NCI-H69 (cell line): ENCODE results near the gene PSPN.

Experiments used
- DNase-seq: peaks from one replicate; lab custom pipeline; 2025; lab: John Stamatoyannopoulos, UW

PSPN gene, protein sequence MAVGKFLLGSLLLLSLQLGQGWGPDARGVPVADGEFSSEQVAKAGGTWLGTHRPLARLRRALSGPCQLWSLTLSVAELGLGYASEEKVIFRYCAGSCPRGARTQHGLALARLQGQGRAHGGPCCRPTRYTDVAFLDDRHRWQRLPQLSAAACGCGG

DNA sequence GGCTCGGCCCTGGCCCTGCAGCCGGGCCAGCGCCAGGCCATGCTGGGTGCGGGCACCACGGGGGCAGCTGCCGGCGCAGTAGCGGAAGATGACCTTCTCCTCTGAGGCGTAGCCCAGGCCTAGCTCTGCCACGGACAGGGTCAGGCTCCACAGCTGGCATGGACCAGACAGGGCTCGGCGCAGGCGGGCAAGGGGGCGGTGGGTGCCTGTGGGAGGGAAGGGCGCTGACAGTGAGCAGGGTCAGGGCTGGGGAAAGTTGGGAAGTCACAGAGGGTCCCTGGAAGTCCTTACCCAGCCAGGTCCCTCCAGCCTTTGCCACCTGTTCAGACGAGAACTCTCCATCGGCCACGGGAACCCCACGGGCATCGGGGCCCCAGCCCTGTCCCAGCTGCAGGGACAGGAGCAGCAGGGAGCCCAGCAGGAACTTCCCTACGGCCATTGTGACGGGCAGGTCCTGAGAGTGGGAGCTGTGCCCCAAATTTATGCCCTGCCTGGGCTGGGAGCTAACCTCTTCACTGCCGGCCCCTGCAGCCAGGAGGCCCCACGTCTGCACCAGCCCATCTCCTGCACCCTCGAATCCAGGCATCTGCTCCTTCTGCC lies at the start of gene PSPN:
TSS of gene PSPN (minus strand) at position 523 of the 600 bp plus-strand sequence. CDS start at position 439, 84 bp downstream.
- DNase-seq = no peak

DNA sequence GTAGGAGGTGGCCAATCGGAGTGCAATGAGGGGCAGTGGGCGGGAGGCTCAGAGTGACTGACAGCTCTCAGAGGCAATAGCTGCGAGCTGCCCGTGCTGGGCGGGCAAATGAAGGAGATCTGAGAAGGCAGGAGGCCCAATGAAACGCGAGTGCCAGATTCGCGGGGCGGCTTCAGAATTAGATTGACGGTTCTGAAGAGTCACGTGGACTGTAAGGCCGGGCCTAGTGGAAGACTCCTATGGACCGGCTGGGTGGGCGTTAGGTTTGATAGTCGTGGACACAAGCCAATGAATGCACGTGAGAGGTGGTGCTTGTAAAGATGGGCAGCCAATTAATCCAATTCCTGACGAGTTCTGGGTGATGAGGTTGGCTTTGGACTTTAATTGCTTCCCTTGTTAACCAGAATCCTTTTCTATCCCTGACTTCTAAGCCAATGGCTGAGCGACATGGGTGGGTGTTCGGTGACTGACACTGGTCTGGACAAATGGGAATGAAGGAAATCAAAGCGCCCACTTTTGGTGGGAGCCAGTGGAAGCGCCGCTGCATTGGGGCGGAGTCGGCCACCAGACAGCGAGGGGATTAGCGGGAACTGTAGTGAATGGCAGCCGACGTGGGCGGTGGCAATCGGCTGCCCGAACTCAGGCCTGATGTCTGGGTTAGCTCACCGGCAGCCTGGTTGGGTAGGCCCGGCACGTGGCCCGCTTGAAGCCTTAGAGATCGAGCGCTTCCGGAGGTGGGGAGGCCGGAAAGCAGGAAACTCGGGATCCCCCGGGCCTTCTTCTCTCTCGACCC lies 49.4 kb upstream of the PSPN start:
- peak; percentile 100 for DNase-seq

DNA sequence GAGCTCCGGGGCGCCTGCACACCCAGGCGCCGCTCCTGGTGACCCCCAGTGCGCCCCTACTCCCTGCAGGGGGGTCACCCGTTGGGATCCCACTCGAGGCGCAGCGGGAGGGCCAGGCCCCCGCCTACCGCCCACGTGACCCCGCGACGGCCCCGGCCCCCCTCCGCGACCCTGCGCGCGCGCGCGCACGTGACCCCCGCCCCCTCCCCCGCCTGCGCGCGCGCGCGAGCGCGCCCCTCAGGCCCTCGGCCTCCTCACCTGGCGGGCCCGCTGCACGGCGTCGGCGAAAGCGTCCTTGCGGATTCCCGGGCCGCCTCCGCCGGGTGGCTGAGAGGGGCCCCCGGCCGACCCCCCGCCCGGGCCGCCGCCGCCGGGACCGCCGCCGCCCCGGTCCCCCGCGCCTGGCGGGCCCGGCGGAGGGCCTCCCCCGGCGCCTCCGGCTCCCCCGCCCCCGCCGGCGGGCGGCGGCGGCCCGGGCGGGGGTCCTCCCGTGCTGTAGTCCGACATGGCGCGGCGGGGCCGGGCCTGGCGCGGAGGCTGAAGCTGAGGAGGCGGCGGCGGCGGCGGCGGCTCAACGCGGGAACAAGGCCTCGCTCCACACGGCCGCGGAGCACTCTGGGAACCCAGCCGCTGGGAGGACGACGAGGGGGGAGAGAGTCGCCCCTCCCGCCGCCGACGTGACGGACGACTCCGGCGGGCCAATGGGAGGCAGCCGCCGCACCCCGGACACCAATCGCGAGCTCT lies 48.6 kb upstream of the PSPN start, which contains the start of gene KHSRP:
TSS of gene KHSRP (minus strand) at position 617 of the 744 bp plus-strand sequence. CDS start at position 507, 110 bp downstream.
- DNase-seq = peak; percentile 59

DNA sequence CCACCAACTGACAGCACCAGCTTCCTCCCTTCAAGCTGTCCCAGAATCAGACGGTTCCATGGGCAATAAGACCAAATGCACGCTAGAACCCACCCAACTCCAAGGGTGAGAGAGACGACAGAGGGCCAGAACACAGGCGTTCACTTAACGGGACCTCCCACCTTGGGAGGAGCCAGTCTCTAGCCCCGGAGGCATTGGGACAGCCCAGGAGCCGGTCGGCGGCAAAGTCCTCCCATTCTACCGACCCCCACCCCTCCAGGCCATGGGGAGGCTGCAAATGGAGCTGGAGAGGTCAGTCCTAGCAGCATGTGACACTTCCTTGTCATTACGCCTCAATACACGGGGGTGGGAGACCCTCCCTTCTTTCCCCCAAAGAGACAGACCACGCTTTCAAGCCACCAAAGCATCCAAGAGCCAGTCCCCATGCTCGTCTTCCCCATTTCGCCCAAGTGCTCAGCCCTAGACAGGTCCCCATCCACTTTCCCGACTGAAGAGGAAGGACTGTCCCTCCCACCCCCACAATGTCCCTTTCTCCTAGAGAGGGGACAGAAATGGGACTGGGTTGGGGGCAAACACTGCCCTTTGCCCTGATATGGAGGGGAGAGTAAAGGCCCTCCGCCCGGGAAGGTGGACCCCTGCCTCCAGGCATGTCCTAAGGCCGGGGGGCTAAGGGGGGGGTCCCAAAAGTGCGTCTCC lies 47.9 kb upstream of the PSPN start:
- DNase-seq = peak; percentile 50

DNA sequence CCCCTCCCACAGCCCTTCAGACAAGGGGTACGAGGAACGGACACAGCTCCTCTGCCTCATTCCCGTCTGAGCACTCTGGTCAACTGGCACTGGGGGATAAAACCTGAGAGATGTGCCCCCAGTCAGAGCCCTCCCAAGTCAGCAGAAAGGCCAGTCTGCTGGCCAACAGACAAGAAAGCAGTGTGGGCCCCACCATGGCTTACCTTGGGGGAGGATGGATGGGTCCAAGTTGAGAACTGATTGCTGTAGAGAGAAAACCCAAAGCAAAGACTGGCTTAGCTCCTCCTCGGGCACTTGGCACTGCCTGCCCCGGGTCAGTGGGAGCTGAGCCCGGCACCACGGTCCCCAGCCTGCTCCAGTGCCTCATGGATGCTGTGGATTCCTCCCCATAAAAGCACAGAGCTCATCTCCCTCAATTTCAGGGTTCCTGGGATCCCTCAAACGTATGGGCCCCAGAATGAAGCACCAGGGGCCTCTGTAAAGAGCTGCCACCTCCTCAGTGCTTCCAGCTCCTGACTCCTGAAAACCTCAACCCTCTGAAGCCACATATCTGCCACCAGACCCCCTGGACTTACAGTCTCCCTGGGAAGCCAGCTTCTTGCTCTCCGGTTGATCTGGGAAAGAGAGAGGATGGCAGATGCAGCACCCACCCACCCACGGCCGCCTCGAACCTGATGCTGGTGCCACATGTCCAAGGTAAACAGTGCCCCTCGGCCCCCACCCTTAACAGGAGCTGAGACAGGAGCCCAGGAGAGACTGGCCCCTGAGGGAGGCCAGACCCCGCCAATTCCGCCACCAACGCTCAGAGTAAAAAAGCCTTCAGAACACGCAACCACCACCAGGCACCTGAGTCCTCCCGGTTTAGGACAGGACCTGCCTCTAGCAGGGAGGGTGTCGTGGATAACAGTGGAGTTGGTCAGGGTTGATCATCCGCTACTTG lies 45.6 kb upstream of the PSPN start:
- DNase-seq = no peak

DNA sequence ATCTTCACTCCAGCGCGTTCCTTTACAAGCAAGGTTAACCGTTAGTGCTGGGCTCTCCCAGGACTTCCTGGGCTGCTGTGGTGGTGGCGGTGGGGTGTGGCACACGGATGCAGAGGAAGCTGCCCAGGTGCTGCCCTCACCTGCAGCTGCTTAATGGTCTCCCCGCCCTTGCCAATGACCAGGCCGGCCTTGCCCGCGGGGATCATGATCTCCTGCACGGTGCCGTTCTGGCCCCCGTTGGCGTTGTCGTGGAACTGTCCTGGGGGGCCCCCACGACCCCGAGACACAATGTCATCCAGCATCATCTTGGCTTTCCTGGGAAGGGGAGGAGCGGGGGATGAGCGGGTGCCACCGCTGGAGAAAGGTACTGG lies 42.8 kb upstream of the PSPN start:
- DNase-seq = no peak

DNA sequence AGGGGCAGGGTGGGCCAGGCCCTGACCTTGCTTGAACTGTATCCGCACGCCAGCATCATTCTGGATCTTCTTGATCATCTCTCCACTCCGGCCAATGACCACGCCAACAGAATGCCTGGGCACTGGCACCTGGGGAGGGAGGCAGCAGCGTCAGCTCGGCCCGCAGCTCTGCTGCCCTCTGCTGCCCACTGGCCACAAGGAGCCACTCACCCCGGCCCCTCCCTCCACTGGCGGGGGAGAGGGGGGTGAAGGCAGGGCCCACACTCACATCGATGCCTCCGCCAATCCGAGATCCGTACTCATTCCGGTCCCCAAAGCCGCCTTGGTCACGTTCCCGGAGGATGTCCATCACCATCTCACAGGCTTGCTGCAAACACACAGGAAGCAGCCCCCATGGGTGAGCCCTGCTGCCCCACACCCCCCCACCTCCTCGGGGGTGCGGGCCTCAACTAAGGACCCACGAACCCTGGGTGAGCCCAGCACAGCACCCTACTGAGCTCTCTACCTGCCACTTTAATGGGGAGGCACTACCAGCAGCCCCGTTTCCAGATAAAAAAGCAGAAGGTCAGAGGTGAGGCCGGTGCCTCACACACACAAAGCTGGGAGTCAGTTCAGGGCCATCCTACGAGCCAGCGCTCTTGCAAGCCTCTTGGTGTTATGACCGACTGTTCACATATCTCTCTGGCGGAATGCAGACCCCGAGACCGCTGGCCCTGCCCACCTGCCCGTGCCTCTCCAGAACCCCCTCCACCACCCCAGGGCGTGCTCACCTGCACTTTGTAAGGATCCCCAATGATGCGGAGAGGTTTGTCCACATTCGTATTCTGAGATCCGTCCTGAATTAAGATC lies 42.2 kb upstream of the PSPN start:
- DNase-seq = no peak

DNA sequence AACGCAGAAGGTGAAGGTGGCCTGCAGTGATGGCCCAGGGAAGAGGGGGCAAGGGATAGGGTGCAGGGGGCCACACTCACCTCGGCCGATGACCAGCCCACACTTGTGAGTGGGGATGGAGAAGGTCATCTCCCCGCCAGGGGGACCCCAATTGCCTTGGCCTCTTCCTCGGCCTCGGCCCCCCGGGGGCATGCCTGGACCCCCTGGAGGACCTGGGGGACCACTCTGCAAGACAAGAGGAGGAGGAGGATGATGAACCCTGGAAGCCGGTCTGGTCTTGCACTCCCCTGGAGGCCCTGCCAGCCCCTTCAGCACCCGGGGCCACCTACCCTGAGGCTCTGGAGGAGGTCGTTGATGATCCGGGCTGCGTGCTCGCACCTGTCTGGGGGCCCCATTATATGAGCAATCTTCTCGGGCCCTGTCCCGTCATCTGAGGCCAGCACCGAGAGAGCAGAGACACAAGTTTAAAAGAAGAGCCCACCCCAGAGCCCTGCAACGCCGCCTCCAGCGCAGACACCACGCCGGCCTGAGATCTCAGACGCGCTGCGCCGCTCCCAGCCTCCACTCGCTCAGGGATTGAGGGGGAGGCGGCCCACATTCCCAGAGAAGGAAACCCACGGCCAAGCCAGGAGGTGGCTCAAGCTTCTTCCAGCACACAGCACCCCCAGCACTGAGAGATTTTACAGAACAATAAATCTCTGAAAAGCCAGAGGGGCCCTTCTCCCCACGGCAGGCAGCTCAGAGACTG lies 41.1 kb upstream of the PSPN start:
- no peak for DNase-seq

DNA sequence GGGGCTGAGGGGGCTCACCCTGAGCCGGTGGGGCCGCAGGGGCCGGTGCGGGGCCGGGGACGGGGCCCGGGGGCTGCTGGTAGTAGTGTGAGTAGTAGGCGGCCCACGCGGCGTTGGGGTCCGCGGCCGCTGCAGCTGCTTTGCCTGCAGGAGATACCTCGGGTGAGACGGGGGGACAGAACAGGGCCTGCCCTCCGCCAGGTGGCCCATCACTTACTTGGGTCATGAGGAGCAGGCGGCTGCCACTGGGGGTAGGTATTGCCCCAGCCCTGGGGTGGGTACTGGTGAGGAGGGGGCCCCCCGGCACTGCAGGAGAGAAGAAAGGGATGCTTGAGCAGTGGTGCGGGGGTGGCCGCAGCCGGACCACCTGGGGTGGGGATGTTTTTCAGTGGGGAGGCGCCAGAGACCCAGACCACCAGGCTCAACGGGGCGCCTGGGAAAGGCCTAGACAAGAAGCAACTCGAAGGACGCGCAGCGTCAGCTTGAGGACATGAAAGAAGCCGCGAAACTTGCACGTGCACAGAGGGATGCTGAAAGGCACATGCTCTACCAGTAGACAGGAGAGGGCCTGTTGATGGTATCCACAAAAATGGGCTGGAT lies 40.0 kb upstream of the PSPN start:
- DNase-seq = no peak

DNA sequence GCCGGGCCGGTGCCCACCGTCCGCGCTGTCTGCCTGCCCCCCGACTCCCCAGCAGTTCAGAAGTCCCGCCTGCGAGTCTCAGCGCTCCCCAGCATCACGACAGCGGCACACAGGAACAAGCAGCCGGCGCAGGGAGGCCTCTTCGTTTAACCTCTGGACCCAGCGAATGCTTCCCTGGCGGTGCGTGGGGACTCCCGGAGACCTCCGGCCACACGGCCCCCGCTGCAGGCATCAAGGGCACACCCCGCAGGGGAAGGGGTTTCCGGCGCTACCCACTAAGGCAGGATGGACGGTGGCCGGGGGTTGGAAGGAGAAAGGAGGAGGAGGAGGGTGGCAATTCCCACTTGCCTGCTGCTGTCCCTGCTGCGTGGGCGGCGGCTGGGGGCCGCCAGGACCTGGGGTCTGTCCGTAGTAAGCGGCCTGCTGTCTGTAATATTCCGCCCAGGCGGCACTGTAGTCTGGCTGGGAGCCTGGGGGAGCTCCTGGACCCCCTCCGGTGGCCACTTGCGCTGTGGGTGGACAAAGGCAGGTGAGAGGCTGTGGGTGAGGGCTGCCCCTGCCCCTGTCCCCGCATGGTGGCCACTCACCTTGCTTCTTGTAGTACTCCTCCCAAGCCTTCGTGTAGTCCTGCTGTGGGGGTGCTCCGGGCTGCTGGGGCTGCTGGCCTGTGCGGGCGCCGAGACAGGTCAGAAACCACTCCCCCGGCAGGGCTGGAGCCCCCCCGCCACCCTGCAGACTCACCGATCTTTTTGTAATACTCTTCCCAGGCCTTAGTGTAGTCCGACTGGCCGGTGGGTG lies 39.3 kb upstream of the PSPN start:
- no peak for DNase-seq

DNA sequence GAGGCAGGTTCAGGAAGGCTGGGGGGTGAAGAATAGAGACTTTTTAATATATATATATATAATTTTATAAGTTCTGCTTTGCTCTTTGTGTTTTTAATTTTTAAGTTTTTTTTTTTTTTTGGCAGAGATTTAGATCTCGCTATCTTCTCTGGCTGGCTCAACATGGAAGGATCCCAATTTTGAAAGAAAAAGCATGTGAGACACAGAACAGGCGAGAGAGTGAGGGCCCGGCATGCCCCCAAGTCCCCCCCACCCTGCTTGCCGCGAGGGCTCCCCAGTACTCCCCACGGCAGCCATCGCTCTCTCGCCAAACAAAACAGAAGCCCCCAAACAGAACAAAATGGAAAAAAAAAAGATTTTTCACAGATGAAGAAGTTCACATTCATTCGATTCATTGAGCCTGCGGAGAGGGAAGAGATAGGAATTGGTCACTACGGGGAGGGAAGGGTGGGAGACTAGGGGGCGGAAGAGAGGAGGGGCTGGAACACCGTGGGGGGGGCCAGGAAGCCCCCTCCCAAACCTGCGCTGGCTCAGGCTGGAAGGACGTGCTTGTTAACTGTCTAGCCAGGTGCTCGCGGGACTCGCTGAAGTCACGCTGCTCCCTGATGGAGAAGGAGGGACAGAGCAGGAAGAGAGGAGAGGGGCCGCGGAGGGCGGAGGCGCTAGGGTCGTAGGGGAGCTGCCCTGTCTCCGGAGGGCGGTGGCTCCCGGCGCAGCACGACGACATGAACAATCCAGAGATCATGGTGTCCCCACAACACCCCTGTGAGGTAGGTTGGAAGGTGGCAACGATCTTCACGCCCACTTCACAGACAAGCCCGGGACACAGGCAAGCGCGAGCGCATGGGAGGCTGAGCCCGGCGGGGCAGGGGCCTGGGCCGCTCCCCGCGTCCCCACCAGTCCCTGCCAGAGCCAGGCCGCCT lies 38.2 kb upstream of the PSPN start:
- no peak for DNase-seq

DNA sequence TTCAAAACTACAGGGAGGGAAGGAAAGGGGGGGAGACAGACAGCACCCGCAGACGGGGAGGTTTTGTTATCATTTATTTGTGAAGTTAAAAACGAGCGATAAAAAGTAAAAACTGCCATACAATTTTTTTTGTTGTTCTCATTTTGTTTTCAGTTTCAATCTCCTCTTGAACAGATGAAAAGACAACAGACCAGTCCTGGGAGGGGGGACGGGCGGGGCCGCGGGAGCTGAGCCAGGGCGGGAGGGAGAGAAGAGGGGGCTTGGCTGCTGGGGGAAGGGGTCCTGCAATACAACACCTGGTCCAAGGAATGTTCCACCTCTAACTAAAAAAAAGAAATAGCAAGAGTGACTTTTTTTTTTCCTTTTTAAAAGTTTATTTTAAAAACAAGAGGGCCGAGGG lies 37.6 kb upstream of the PSPN start:
- no peak for DNase-seq

DNA sequence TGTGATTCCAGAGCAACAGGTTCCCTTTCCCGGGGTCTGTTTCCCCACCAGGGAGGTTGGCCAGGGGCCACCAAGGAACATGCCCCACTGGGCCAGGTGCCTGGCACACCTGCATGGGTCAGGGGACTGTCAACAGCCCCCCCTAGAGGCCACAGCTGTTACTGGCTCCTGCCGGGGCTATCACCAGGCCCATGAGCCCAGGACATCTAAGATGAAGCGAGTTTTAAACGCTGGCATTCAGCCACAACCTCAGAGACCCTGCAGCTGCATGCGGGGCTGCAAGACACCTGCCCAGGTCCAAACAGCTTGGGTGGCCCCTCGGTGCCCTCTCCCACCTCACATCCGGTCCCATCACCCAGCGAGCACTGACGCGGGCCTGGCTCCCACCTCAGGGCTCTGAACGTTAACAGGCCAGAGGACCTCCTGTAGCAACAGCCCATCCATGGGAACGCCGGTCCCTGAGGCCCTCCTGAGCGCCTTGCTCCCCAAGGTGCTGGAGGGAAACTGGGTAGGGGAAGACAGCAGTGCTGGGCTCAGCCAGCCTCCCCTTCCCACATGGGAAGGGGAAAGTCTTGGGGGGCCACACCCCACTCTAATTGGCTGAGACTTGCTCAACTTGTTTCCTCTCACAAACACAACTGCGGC lies 36.8 kb upstream of the PSPN start:
- DNase-seq = peak; percentile 62

DNA sequence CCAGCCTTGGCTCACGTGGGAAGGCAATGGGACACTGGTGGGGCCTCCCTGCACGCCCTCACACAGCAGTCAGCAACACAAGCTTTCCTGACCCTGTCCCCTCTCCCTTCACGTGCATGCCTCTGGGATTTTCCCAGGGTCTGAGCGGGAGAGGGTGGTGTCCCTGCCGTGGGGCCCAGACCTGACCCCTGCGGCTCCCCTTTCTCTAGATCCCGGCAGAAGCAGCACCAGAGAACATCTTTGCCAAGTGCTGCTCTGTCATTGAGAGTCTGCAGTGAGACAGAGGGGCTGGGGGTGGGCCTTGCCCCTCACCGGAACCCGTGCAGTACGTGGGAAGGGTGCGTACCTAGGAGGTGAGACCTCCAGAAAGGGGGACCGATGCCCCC lies 36.3 kb upstream of the PSPN start:
- no peak for DNase-seq

DNA sequence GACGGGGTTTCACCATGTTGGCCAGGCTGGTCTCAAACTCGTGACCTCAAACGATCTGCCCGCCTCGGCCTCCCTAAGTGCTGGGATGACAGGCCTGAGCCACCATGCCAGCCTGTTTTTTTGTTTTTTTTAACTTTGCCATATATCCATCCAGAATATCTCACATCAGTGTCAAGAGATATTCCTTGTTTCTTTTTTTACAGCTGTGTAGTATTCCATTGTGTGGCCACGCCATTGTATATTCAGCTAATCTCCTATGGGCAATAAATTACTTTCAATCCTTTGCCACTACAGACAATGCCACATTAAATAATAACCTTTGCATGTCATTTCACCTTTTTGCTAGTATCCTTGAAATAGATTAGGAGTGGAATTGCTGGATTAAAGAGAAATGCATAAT lies 33.6 kb upstream of the PSPN start:
- no peak for DNase-seq

DNA sequence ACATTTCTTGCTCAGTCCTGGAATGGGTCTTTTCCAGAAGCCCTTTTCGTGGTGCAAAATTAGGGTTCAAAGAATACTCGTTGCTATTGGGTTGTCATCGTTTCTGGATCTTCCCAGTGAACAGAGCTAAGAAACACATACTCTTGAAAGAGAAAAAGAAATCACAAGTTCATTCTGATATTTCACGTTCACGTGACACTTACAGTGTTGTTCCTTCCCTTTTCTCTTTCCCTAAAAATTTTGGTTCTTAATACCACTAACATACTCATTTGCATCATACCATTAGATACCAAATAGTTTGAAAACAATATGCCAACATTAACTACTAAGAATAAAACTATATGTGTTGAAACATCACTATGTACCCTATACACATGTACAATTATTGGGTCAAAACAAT lies 30.7 kb upstream of the PSPN start:
- DNase-seq = no peak
